ENCODE results near the gene VSTM4. TPM values are rescaled to one million over a fixed set of nuclear protein-coding genes. Genes with fewer than 3 reads are reported as not detected.

VSTM4 gene
- total RNA-seq, 4 donors from 2014 or later: 1.8 to 4.0 (median 2.6) TPM

DNA sequence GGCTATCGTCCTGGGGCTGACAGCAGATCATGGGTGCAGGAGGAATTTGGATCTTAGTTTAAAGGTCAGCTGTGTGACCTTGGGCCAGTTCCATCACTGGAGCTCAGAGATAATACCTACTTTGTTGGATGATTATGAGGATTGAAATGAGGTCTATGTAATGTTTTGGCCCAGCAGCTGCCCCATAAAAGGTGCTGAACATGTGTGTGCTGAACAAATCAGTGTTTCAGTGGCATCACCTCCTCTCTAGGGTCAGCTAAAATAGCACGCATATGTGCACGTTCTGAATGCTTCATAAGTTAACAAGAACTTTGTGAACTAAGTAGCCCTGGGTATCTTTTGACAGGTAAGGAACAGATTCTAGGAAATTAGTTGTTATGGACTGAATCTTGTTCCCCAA lies 90.8 kb downstream of the VSTM4 start:
- in situ Hi-C loops (cut with MboI; ENCODE audit: low sequenced_read_pairs in 4 of 4) (no loop called here), intact Hi-C loops (cut with DNase I; ENCODE audit: low total_unique reads) (no loop called here)
- ATAC-seq: no peak
- no peaks in the 10 kb centered on the region for H3K36me3 ChIP-seq
- TF ChIP-seq, protein P1, sequence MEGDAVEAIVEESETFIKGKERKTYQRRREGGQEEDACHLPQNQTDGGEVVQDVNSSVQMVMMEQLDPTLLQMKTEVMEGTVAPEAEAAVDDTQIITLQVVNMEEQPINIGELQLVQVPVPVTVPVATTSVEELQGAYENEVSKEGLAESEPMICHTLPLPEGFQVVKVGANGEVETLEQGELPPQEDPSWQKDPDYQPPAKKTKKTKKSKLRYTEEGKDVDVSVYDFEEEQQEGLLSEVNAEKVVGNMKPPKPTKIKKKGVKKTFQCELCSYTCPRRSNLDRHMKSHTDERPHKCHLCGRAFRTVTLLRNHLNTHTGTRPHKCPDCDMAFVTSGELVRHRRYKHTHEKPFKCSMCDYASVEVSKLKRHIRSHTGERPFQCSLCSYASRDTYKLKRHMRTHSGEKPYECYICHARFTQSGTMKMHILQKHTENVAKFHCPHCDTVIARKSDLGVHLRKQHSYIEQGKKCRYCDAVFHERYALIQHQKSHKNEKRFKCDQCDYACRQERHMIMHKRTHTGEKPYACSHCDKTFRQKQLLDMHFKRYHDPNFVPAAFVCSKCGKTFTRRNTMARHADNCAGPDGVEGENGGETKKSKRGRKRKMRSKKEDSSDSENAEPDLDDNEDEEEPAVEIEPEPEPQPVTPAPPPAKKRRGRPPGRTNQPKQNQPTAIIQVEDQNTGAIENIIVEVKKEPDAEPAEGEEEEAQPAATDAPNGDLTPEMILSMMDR (IDR thresholded peaks at IDR 0.05 in 4 of 5, conservative IDR thresholded peaks at IDR 0.05 in 1 of 5): no peak
- no peak for TF ChIP-seq POLR2A (IDR thresholded peaks at IDR 0.05)
- peak overlapping the region in 3 of 4 donors; percentile 50 to 61 (median 59) for H3K27ac ChIP-seq
- H3K27me3 ChIP-seq: no peaks in the 10 kb centered on the region
- no peak for DNase-seq
- peaks cover 0 to 3% of the 10 kb centered on the region in 2 donors for H3K4me1 ChIP-seq
- H3K4me3 ChIP-seq: no peak overlapping the region
- no peaks in the 10 kb centered on the region for H3K9me3 ChIP-seq

DNA sequence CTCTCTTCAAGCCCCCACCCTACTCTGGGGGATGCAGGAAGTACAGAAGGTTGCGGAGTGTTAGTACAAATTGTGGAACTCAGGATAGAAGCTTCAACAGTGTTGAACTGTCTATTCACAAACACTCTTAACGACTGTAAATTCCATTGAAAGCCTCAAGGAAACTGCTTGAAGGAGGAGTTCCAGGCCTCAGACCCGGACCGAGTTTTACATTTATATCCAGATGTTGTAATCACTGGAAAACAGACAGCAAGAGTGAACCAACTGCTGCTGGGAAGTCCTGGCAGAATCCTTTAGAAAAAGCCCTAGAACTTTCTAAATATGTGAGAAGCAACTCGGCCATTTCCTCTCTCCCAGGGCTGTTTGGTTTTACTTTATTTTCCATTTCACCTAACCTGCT lies 91.6 kb downstream of the VSTM4 start:
- DNase-seq (no peak), ATAC-seq (peak; percentile 33 to 50)
- no peaks in the 10 kb centered on the region for H3K36me3 ChIP-seq
- in situ Hi-C loops (cut with MboI; ENCODE audit: low sequenced_read_pairs in 4 of 4): no loop called here
- H3K4me3 ChIP-seq: no peak overlapping the region
- H3K27me3 ChIP-seq: no peaks in the 10 kb centered on the region
- TF ChIP-seq, protein P1 (IDR thresholded peaks at IDR 0.05 in 4 of 5, conservative IDR thresholded peaks at IDR 0.05 in 1 of 5): no peak
- TF ChIP-seq POLR2A (IDR thresholded peaks at IDR 0.05): no peak
- peak overlapping the region in 3 of 4 donors; percentile 50 to 61 (median 59) for H3K27ac ChIP-seq
- peaks cover 0 to 3% of the 10 kb centered on the region in 2 donors for H3K4me1 ChIP-seq
- intact Hi-C loops (cut with DNase I; ENCODE audit: low total_unique reads): no loop called here
- H3K9me3 ChIP-seq: no peaks in the 10 kb centered on the region

DNA sequence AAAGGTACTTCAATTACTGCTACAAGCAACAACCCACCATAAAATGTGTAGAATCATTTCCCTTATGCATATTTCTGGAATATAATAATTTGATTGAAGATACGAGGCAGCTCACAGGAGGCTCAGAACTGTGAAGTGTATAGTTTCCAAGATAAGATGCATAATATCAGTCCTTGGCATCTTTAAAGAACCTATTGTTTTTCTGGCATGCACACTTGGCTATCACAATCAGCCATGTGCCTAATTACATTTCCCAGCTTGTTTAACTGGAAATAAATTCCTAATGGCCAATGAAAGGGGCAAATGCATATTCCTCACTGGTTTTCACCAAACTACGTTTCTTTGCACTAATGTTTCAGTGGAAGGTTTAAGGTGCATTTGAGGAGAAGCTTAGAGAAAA lies 92.3 kb downstream of the VSTM4 start:
- H3K4me3 ChIP-seq: no peak overlapping the region
- ATAC-seq (no peak), DNase-seq (no peak)
- intact Hi-C loops (cut with DNase I; ENCODE audit: low total_unique reads) (no loop called here), in situ Hi-C loops (cut with MboI; ENCODE audit: low sequenced_read_pairs in 4 of 4) (no loop called here)
- peaks cover 0 to 3% of the 10 kb centered on the region in 2 donors for H3K4me1 ChIP-seq
- H3K27me3 ChIP-seq: no peaks in the 10 kb centered on the region
- H3K27ac ChIP-seq: no peak overlapping the region
- no peaks in the 10 kb centered on the region for H3K36me3 ChIP-seq
- H3K9me3 ChIP-seq: no peaks in the 10 kb centered on the region
- TF ChIP-seq, protein P1 (IDR thresholded peaks at IDR 0.05 in 4 of 5, conservative IDR thresholded peaks at IDR 0.05 in 1 of 5): no peak
- no peak for TF ChIP-seq POLR2A (IDR thresholded peaks at IDR 0.05)

DNA sequence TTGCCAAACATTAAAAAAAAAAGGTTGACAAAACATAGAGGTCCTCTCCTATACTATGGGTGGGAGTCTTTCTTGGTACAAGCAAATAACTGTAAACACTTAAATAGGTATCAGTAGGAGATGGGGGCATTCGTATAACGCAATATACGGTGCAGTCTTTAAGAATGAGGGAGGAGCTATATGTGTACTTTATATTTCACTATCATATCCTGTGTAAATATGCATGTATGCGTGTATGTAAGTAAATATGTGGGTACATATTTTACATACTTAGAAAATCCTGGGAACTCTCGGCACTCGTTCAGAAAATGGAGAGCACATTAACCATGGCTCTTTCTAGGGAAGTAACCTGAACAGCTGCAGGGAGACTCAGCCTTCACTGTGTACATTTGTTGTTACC lies 93.6 kb downstream of the VSTM4 start:
- Histone ChIP-seq H3K36me3 (no peaks in the 10 kb centered on the region), H3K27me3 (no peaks in the 10 kb centered on the region), H3K4me1 (peaks cover 0 to 3% of the 10 kb centered on the region in 2 donors), H3K27ac (no peak overlapping the region), H3K9me3 (no peaks in the 10 kb centered on the region), H3K4me3 (no peak overlapping the region)
- DNase-seq (no peak), ATAC-seq (no peak)
- in situ Hi-C loops (cut with MboI; ENCODE audit: low sequenced_read_pairs in 4 of 4): no loop called here
- TF ChIP-seq POLR2A (IDR thresholded peaks at IDR 0.05): no peak
- intact Hi-C loops (cut with DNase I; ENCODE audit: low total_unique reads): no loop called here

DNA sequence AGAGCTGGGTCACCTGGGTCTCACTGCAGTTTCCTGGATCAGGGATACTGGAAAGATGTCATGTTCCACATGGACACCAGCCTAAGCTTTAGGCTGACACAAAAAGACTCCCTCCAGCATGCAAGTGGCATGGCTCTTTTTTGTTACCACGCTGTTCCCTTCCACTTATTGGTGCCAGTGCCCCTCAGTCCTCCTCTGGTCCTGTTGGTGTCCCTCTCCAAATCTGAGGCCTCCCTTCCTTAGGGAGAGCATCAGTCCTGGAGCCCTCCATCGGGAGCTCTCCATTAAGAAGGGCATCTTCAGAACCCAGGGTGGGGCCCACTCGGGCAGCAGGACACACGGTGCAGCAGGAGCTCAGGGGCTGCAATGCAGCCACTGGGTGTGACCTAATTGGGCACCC lies 99.6 kb downstream of the VSTM4 start:
- in situ Hi-C loops (cut with MboI; ENCODE audit: low sequenced_read_pairs in 4 of 4) (no loop called here), intact Hi-C loops (cut with DNase I; ENCODE audit: low total_unique reads) (no loop called here)
- Histone ChIP-seq H3K4me1 (no peaks in the 10 kb centered on the region), H3K27me3 (no peaks in the 10 kb centered on the region), H3K4me3 (no peak overlapping the region), H3K9me3 (no peaks in the 10 kb centered on the region), H3K36me3 (no peaks in the 10 kb centered on the region), H3K27ac (no peak overlapping the region)
- no peak for DNase-seq
- no peak for TF ChIP-seq POLR2A (IDR thresholded peaks at IDR 0.05)
- TF ChIP-seq, protein P1 (IDR thresholded peaks at IDR 0.05 in 4 of 5, conservative IDR thresholded peaks at IDR 0.05 in 1 of 5): no peak
- ATAC-seq: no peak
